Activated CD4-positive, alpha-beta T cell treated with anti-CD3 and anti-CD28 coated beads for 4 hours (primary cell): ENCODE data around the gene PLLP.

ENCODE experiments used
- DNase-seq, 2 donors: peaks; one replicate each; pipeline ENCODE4 v3.0.0-alpha.2; 2020

Gene PLLP

GRCh38 chr16:57213462-57213861 is 71.0 kb downstream of the PLLP start:
- no peak for DNase-seq

- DNase-seq: no peak
Observed at GRCh38 chr16:57209780-57210179, 74.7 kb downstream of the PLLP start.

GRCh38 chr16:57208926-57209325 is 75.5 kb downstream of the PLLP start:
- DNase-seq: no peak
